ENCODE results near the gene NR1D1. TPM values are rescaled to one million over a fixed set of nuclear protein-coding genes. Genes with fewer than 3 reads are reported as not detected.

Gene NR1D1
- total RNA-seq, 4 donors from 2014 or later: 3.4 to 9.9 (median 5.1) TPM

DNA sequence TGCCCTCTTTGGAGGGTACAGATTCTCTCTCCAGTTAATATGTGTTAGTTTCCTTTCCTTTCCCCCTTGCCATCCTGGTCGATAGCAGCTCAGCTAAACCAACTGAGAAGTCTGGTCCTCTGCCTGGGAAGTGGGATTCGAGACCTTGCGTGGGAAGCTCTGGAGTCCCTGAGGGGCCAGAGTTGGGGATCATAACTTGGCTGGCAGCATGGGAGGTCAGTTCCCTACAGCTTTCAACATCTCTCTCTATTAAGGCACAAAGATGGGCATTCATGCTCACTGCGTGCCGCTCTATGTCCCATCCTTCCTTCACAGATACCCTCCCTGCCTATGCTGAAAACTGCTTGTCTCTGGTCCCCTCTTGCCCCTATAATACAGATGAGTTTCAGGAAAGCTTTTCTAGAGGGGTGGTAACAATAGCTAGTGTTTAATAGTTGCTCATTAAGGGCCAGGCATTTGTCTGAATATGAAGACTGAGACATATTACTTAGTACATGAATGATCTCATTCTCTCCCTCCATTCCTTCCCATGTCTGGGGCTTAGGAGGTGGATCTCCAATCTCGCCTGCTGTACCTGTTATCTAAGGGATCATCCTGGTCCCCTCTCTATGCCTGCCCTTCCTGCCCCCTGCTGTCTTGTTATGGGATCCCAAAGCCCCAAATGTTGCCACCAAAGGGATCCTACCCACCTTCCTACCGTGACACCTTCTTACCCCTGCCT, 26.8 kb downstream of the NR1D1 start:
- intact Hi-C loops (cut with DNase I): no loop called here
- H3K27ac ChIP-seq: peak overlapping the region; percentile 90 to 94 (median 93)
- no peak for DNase-seq
- no peaks in the 10 kb centered on the region for H3K27me3 ChIP-seq
- H3K36me3 ChIP-seq: no peaks in the 10 kb centered on the region
- H3K4me3 ChIP-seq (replicated peaks in 1 of 3): no peak overlapping the region
- WGBS, 2 donors: 84 to 89% methylated on average over 7 of the region's 7 CpGs
- no peak for TF ChIP-seq POLR2A (IDR thresholded peaks at IDR 0.05)
- TF ChIP-seq, protein P1, sequence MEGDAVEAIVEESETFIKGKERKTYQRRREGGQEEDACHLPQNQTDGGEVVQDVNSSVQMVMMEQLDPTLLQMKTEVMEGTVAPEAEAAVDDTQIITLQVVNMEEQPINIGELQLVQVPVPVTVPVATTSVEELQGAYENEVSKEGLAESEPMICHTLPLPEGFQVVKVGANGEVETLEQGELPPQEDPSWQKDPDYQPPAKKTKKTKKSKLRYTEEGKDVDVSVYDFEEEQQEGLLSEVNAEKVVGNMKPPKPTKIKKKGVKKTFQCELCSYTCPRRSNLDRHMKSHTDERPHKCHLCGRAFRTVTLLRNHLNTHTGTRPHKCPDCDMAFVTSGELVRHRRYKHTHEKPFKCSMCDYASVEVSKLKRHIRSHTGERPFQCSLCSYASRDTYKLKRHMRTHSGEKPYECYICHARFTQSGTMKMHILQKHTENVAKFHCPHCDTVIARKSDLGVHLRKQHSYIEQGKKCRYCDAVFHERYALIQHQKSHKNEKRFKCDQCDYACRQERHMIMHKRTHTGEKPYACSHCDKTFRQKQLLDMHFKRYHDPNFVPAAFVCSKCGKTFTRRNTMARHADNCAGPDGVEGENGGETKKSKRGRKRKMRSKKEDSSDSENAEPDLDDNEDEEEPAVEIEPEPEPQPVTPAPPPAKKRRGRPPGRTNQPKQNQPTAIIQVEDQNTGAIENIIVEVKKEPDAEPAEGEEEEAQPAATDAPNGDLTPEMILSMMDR (IDR thresholded peaks at IDR 0.05): no peak
- no peaks in the 10 kb centered on the region for H3K9me3 ChIP-seq
- peaks cover 76 to 81% of the 10 kb centered on the region in 2 donors for H3K4me1 ChIP-seq

DNA sequence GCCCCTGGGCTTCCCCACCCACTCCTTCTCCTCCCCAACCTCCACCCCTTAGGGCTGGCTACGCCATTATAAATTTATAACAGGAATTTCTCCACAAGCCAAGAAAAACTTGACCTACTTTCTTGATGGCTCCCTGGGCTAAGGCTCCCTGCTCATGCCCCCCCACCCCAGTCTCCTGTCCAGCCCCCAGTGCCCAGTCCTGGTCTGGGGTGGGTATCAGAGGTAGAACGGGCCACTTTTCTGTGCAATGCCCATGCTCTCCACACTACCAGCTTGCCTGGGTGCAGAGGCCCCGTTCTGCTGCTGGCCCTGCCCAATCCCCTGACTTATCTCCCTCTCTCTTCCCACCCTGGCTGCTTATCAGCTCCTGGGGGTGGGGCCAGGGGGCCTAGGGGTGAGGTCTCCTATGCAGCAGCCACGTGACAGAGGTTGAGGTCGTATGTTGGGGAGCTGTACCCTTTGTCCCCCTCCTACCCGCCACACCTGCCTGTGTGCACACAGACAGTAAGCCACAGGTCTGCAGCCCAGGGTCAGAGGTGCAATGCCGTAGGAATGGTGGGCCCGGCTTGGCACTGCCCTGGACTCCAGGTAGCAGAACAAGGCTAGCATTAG, 27.5 kb downstream of the NR1D1 start:
- Histone ChIP-seq H3K4me3 (replicated peaks in 1 of 3) (no peak overlapping the region), H3K36me3 (no peaks in the 10 kb centered on the region), H3K4me1 (peaks cover 84 to 89% of the 10 kb centered on the region in 2 donors), H3K27ac (peak overlapping the region; percentile 92 to 94 (median 93)), H3K27me3 (no peaks in the 10 kb centered on the region), H3K9me3 (no peaks in the 10 kb centered on the region)
- no peak for TF ChIP-seq POLR2A (IDR thresholded peaks at IDR 0.05)
- TF ChIP-seq, protein P1 (IDR thresholded peaks at IDR 0.05): peak in 1 of 6 experiments; percentile 8
- 44 to 56% methylated on average over 6 to 7 of the region's 8 CpGs for WGBS, 2 donors
- DNase-seq: peak; percentile 79 to 89
- intact Hi-C loops (cut with DNase I): no loop called here

DNA sequence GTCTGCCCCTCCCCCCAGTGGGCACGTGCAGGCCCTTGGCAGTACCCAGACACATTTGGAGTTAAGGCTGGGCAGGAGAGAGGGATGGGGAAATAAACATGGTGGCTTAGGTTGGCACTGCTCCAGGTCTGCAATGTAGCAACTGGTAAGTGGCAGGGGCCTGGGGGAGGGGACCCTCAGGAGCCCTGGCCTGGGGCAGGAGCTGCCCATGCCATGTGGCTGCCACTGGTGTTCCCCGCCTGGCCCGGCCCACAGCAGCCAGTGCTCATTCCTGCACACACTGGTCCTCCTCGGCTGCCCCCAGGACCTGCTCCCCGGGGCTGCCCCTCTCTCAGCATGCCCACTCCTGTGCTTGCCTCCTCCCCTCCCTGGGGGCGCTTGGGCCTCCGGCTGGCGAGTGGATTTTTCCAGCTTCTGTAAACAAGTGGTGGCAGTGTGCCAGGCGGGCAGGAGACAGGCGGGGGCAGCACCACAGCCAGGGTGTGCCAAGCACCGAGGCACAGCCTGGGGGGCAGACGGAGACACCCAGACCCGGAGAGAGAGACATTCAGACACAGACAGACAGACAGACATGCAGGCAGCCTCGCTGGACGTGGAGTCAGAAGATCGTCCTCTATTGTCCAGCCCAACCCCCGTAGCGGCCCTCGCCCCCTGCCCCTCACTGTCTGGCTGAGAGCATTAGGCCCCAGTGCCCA, 28.2 kb downstream of the NR1D1 start:
- Histone ChIP-seq H3K27me3 (no peaks in the 10 kb centered on the region), H3K9me3 (no peaks in the 10 kb centered on the region), H3K4me1 (peaks cover 86 to 94% of the 10 kb centered on the region in 2 donors), H3K4me3 (replicated peaks in 1 of 3) (peak overlapping the region in 1 of 3 donors; percentile 11), H3K36me3 (no peaks in the 10 kb centered on the region), H3K27ac (peak overlapping the region; percentile 92 to 94 (median 93))
- intact Hi-C loops (cut with DNase I): no loop called here
- WGBS, 2 donors: 1 to 14% methylated on average over 14 of the region's 19 CpGs
- no peak for TF ChIP-seq POLR2A (IDR thresholded peaks at IDR 0.05)
- TF ChIP-seq, protein P1 (IDR thresholded peaks at IDR 0.05): no peak
- DNase-seq: peak; percentile 94 to 98

DNA sequence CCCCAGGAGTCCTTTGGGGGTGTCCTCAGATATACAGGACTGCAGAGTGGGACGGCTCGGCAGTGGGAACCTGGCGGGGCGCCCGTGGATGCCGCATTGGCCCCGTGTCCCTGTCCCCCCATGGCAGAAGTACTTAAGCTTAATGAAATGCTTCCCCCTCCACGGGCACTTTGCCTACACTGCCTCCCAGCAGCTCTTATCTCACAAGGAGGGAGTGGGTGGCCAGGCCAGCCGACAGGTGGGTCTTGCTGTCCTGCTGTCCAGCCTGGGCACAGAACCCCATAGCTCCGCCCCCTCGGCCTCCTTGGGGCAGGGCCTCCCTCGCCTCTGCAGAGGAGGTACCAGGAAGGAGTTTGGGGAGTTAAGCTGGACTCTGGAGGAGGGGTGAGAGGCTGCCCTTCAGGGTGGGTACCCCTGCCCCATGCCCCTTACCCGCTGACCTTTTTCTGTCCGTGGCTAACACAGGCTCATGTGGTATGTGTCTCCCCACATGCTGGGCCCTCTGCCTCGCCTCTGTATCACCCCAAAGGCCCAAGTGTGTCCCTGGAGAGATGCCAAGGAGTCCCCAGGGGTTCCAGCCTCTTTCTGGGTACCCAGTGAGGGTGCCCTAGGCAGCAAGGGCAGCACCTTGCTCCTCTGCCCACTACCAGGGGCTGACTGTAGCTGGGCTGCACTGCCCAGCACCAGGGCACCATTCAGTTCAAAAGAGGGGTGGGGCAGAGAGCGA, 28.9 kb downstream of the NR1D1 start:
- Histone ChIP-seq H3K27me3 (no peaks in the 10 kb centered on the region), H3K4me3 (replicated peaks in 1 of 3) (peak overlapping the region in 1 of 3 donors; percentile 11), H3K36me3 (no peaks in the 10 kb centered on the region), H3K9me3 (no peaks in the 10 kb centered on the region), H3K4me1 (peaks cover 86 to 92% of the 10 kb centered on the region in 2 donors), H3K27ac (peak overlapping the region; percentile 92 to 94 (median 93))
- WGBS, 2 donors: 33 to 42% methylated on average over 7 to 13 of the region's 16 CpGs
- DNase-seq: peak; percentile 84 to 89
- intact Hi-C loops (cut with DNase I): no loop called here
- TF ChIP-seq, protein P1 (IDR thresholded peaks at IDR 0.05): peak in 1 of 6 experiments; percentile 5
- TF ChIP-seq POLR2A (IDR thresholded peaks at IDR 0.05): no peak
